ENCODE results near the gene UBA1. TPM values are rescaled to one million over a fixed set of nuclear protein-coding genes. Genes with fewer than 3 reads are reported as not detected.

Gene UBA1
- total and polyA plus RNA-seq, 9 donors: 73.7 to 148 (median 128) TPM

GRCh38 chrX:47177079-47177478, 16.6 kb upstream of the UBA1 start:
- peaks cover 78% of the 10 kb centered on the region for H3K27me3 ChIP-seq (ENCODE audit: control insufficient read depth, insufficient read depth, low read length)
- H3K36me3 ChIP-seq (ENCODE audit: control insufficient read depth, insufficient read depth, low read length): peaks cover 70% of the 10 kb centered on the region

GRCh38 chrX:47178337-47178736, 15.3 kb upstream of the UBA1 start:
- no peaks in the 10 kb centered on the region for H3K4me1 ChIP-seq (ENCODE audit: control insufficient read depth, insufficient read depth, low read length)
- 72% methylated on average over 4 of the region's 5 CpGs for WGBS (ENCODE audit: insufficient coverage)
- DNase-seq: no peak
- H3K27me3 ChIP-seq (ENCODE audit: control insufficient read depth, insufficient read depth, low read length): peaks cover 76% of the 10 kb centered on the region
- H3K4me3 ChIP-seq (ENCODE audit: low read length): no peak overlapping the region
- peaks cover 67% of the 10 kb centered on the region for H3K36me3 ChIP-seq (ENCODE audit: control insufficient read depth, insufficient read depth, low read length)
- H3K9me3 ChIP-seq (replicated peaks; ENCODE audit: control insufficient read depth, low read depth, low read length): no peaks in the 10 kb centered on the region
- no peak overlapping the region for H3K27ac ChIP-seq (ENCODE audit: low read length)

More at GRCh38 chrX:47177079-47177478, 16.6 kb upstream of the UBA1 start:
- H3K4me1 ChIP-seq (ENCODE audit: control insufficient read depth, insufficient read depth, low read length): no peaks in the 10 kb centered on the region
- H3K27ac ChIP-seq (ENCODE audit: low read length): no peak overlapping the region
- no peaks in the 10 kb centered on the region for H3K9me3 ChIP-seq (replicated peaks; ENCODE audit: control insufficient read depth, low read depth, low read length)
- DNase-seq: no peak
- WGBS (ENCODE audit: insufficient coverage): 44% methylated on average over 2 of the region's 2 CpGs
- H3K4me3 ChIP-seq (ENCODE audit: low read length): no peak overlapping the region

- Histone ChIP-seq H3K36me3 (ENCODE audit: control insufficient read depth, insufficient read depth, low read length) (peaks cover 64% of the 10 kb centered on the region), H3K4me3 (ENCODE audit: low read length) (no peak overlapping the region), H3K9me3 (replicated peaks; ENCODE audit: control insufficient read depth, low read depth, low read length) (no peaks in the 10 kb centered on the region), H3K27me3 (ENCODE audit: control insufficient read depth, insufficient read depth, low read length) (peaks cover 75% of the 10 kb centered on the region), H3K4me1 (ENCODE audit: control insufficient read depth, insufficient read depth, low read length) (no peaks in the 10 kb centered on the region), H3K27ac (ENCODE audit: low read length) (no peak overlapping the region)
- no peak for DNase-seq
- WGBS (ENCODE audit: insufficient coverage): 71% methylated on average over 12 of the region's 14 CpGs
Measured at GRCh38 chrX:47179221-47179927, 14.3 kb upstream of the UBA1 start.

GRCh38 chrX:47179928-47180255, 13.7 kb upstream of the UBA1 start:
- DNase-seq: no peak
- no peaks in the 10 kb centered on the region for H3K9me3 ChIP-seq (replicated peaks; ENCODE audit: control insufficient read depth, low read depth, low read length)
- H3K27ac ChIP-seq (ENCODE audit: low read length): no peak overlapping the region
- H3K4me3 ChIP-seq (ENCODE audit: low read length): no peak overlapping the region
- peaks cover 67% of the 10 kb centered on the region for H3K36me3 ChIP-seq (ENCODE audit: control insufficient read depth, insufficient read depth, low read length)
- 89% methylated on average over 18 of the region's 18 CpGs for WGBS (ENCODE audit: insufficient coverage)
- H3K27me3 ChIP-seq (ENCODE audit: control insufficient read depth, insufficient read depth, low read length): peaks cover 74% of the 10 kb centered on the region
- no peaks in the 10 kb centered on the region for H3K4me1 ChIP-seq (ENCODE audit: control insufficient read depth, insufficient read depth, low read length)

- Histone ChIP-seq H3K4me3 (ENCODE audit: low read length) (no peak overlapping the region), H3K9me3 (replicated peaks; ENCODE audit: control insufficient read depth, low read depth, low read length) (no peaks in the 10 kb centered on the region), H3K27me3 (ENCODE audit: control insufficient read depth, insufficient read depth, low read length) (peaks cover 75% of the 10 kb centered on the region), H3K4me1 (ENCODE audit: control insufficient read depth, insufficient read depth, low read length) (no peaks in the 10 kb centered on the region), H3K36me3 (ENCODE audit: control insufficient read depth, insufficient read depth, low read length) (peaks cover 71% of the 10 kb centered on the region), H3K27ac (ENCODE audit: low read length) (no peak overlapping the region)
- DNase-seq: no peak
- WGBS (ENCODE audit: insufficient coverage): 78% methylated on average over 3 of the region's 8 CpGs
Measured at GRCh38 chrX:47180346-47180745, 13.3 kb upstream of the UBA1 start.

GRCh38 chrX:47181301-47181700, 12.3 kb upstream of the UBA1 start:
- no peak overlapping the region for H3K27ac ChIP-seq (ENCODE audit: low read length)

GRCh38 chrX:47182106-47182700, 11.4 kb upstream of the UBA1 start:
- Histone ChIP-seq H3K27me3 (ENCODE audit: control insufficient read depth, insufficient read depth, low read length) (peaks cover 75% of the 10 kb centered on the region), H3K36me3 (ENCODE audit: control insufficient read depth, insufficient read depth, low read length) (peaks cover 77% of the 10 kb centered on the region)
- 87% methylated on average over 9 of the region's 9 CpGs for WGBS (ENCODE audit: insufficient coverage)

More at GRCh38 chrX:47181301-47181700, 12.3 kb upstream of the UBA1 start:
- Histone ChIP-seq H3K36me3 (ENCODE audit: control insufficient read depth, insufficient read depth, low read length) (peaks cover 76% of the 10 kb centered on the region), H3K9me3 (replicated peaks; ENCODE audit: control insufficient read depth, low read depth, low read length) (no peaks in the 10 kb centered on the region), H3K4me3 (ENCODE audit: low read length) (no peak overlapping the region), H3K27me3 (ENCODE audit: control insufficient read depth, insufficient read depth, low read length) (peaks cover 75% of the 10 kb centered on the region), H3K4me1 (ENCODE audit: control insufficient read depth, insufficient read depth, low read length) (no peaks in the 10 kb centered on the region)
- WGBS (ENCODE audit: insufficient coverage): 92% methylated on average over 10 of the region's 10 CpGs
- DNase-seq: no peak

GRCh38 chrX:47184486-47184885, 9.1 kb upstream of the UBA1 start:
- no peak overlapping the region for H3K4me3 ChIP-seq (ENCODE audit: low read length)
- no peak overlapping the region for H3K27ac ChIP-seq (ENCODE audit: low read length)
- no peaks in the 10 kb centered on the region for H3K4me1 ChIP-seq (ENCODE audit: control insufficient read depth, insufficient read depth, low read length)
- H3K36me3 ChIP-seq (ENCODE audit: control insufficient read depth, insufficient read depth, low read length): peaks cover 58% of the 10 kb centered on the region
- DNase-seq: no peak
- peaks cover 70% of the 10 kb centered on the region for H3K27me3 ChIP-seq (ENCODE audit: control insufficient read depth, insufficient read depth, low read length)
- WGBS (ENCODE audit: insufficient coverage): 78% methylated on average over 3 of the region's 4 CpGs
- no peaks in the 10 kb centered on the region for H3K9me3 ChIP-seq (replicated peaks; ENCODE audit: control insufficient read depth, low read depth, low read length)

More at GRCh38 chrX:47182106-47182700, 11.4 kb upstream of the UBA1 start:
- no peak overlapping the region for H3K4me3 ChIP-seq (ENCODE audit: low read length)
- H3K9me3 ChIP-seq (replicated peaks; ENCODE audit: control insufficient read depth, low read depth, low read length): no peaks in the 10 kb centered on the region
- no peak overlapping the region for H3K27ac ChIP-seq (ENCODE audit: low read length)
- no peaks in the 10 kb centered on the region for H3K4me1 ChIP-seq (ENCODE audit: control insufficient read depth, insufficient read depth, low read length)
- DNase-seq: no peak

GRCh38 chrX:47185241-47185640, 8.4 kb upstream of the UBA1 start:
- DNase-seq: no peak
- no peak overlapping the region for H3K4me3 ChIP-seq (ENCODE audit: low read length)
- WGBS (ENCODE audit: insufficient coverage): 78% methylated on average over 13 of the region's 17 CpGs
- H3K4me1 ChIP-seq (ENCODE audit: control insufficient read depth, insufficient read depth, low read length): peaks cover under 1% of the 10 kb centered on the region
- H3K27ac ChIP-seq (ENCODE audit: low read length): no peak overlapping the region
- H3K36me3 ChIP-seq (ENCODE audit: control insufficient read depth, insufficient read depth, low read length): peaks cover 51% of the 10 kb centered on the region
- H3K9me3 ChIP-seq (replicated peaks; ENCODE audit: control insufficient read depth, low read depth, low read length): no peaks in the 10 kb centered on the region
- H3K27me3 ChIP-seq (ENCODE audit: control insufficient read depth, insufficient read depth, low read length): peaks cover 68% of the 10 kb centered on the region

- Histone ChIP-seq H3K36me3 (ENCODE audit: control insufficient read depth, insufficient read depth, low read length) (peaks cover 46% of the 10 kb centered on the region), H3K9me3 (replicated peaks; ENCODE audit: control insufficient read depth, low read depth, low read length) (no peaks in the 10 kb centered on the region), H3K4me3 (ENCODE audit: low read length) (no peak overlapping the region), H3K27me3 (ENCODE audit: control insufficient read depth, insufficient read depth, low read length) (peaks cover 72% of the 10 kb centered on the region), H3K4me1 (ENCODE audit: control insufficient read depth, insufficient read depth, low read length) (peaks cover 8% of the 10 kb centered on the region), H3K27ac (ENCODE audit: low read length) (no peak overlapping the region)
- no peak for DNase-seq
- WGBS (ENCODE audit: insufficient coverage): 82% methylated on average over 27 of the region's 27 CpGs
Measured at GRCh38 chrX:47186096-47186740, 7.4 kb upstream of the UBA1 start.
